ENCODE results near the gene RFX3.

The RFX3 gene

DNA sequence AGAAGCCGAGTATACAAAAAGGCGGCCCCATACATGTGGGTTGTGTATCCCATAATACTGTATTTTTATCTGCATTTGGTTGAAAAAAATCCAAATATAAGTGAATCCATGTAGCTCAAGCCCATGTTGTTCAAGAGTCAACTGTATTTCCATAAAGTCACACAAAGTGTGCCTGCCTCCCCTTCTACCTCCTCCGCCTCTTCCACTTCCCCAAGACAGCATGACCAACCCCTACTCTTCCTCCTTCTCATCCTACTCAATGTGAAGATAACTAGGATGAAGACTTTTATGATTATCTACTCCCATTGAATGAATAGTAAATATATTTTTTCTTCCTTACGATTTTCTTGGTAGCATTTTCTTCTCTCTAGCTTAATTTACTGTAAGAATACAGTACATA is 92.7 kb downstream of the RFX3 start:
- DNase-seq (ENCODE audit: low spot score) = no peak

DNA sequence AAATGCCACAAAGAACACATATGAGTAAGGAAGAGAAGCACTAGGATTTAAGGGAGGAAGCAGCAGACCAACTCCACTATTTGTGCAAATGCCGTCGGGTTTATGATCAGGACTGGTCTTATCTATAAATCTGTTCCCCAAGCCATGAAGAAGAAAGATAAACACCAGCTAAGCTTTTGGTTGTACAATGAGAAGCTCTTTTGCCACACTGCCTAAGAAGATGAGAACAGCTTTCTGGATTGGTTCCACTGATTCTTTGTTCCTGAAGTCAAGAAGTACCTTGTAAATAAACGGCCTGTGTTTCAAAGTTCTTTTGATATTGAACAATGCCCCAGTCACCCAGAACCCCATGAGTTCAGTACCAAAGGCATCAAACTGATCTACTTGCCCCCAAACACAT is 93.9 kb downstream of the RFX3 start:
- DNase-seq (ENCODE audit: low spot score) = no peak

DNA sequence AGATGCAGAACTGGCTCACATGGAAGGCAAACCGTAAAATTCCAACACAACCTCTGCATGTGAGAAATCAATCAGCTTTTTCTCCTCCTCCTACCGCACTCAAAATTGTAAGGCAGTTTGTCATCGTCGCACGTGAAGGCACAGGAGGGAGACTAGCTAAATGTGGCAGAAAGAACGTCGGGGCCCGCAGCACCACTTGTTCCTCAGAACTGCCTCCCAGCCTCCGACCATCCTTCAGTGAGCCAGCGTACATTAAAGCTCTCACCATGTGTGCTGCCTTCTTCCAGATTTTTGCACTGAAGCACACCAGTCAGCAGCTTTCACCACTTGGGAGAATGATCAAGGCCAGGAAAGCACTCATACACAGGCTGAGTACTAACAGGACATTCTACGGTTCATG is 105.9 kb downstream of the RFX3 start:
- no peak for DNase-seq (ENCODE audit: low spot score)

DNA sequence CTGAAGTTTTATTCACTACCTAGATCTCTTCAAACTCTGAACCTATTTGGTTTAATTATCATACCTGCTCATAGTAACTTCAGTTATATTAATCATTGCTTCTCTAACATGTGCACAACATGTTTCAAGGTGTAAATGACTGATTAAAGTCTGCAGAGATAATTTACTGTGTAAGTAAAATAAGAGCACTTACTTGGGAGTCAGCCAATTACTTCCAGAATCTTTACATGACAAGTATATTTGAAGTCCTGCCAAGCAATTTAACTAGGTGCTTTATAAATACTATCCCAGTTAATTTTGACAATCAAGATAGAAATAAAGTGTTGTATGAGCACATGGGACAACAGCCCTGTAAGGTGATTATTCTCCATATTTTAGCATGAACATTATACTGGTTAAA is 109.9 kb downstream of the RFX3 start:
- no peak for DNase-seq (ENCODE audit: low spot score)

DNA sequence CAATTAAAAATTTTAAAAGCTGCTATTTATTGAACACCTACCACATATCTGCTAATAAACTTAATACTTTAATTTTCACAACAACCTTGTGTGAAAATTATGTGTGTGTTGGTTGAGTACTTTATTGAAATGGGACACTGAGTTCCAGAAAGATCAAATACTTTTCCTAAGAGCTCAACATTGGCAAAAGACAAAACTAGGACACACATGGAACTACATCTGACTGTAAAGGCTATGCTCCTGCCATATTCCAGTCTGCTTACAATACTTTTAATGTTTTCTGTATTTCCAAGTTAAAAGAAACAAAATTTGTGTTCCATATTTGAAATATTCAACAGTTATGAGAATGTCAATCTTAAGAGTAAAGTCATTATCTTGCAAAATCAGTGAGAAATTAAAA is 111.8 kb downstream of the RFX3 start:
- no peak for DNase-seq (ENCODE audit: low spot score)

DNA sequence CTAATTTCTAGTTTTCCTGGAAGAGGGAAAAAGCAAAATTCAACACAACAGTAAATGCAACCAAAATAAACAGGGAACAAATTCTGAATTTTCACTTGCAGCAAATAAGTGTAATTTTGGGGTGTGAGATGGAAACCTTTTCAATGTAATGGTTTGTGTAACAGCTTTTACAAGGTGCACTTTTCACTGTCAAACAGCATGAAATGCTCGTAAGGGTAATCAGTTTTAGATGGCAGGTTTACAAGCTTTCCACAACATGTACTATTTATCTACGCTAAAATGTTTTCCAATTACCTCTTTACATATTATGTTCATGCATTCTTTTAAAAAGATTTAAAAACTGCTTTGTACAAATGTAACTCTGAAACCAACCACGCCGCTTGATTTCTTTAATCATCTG is 115.3 kb downstream of the RFX3 start:
- no peak for DNase-seq (ENCODE audit: low spot score)

DNA sequence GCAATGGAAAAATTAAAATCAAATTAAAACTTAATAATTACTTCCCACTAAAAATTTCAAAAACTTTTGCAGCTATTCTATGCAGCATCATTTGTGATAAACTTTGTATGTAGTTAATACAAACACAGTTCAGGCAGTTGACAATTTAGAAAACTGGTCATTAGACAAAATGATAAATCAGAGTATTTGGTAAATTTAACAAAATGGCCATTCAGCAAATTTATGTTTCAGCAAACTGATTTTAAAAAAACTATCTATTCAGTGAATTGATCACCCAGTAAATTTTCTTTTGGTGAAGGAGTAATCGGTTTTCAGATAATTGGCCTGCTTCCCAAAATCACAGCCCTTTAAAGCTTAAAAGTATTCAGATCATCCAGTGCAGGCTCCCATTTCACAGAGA is 116.3 kb downstream of the RFX3 start:
- no peak for DNase-seq (ENCODE audit: low spot score)

DNA sequence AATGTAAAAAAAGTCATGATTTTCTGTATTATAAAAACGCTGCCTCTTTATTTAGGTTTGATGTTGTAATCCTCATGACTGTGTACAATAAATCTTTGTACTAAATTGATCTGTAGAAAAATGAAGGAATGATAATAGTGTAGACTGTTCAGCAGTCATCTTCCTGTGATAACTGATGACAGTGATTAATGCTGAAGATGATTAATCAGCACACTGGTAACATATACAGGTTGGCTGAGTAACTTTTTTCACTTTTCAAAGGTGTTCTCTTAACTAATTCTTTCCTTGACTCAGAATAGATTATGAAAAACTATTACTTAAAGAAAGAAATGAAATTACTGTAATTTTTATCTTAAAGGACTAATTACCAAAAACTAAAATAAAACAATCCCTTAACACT is 122.5 kb downstream of the RFX3 start:
- no peak for DNase-seq (ENCODE audit: low spot score)

DNA sequence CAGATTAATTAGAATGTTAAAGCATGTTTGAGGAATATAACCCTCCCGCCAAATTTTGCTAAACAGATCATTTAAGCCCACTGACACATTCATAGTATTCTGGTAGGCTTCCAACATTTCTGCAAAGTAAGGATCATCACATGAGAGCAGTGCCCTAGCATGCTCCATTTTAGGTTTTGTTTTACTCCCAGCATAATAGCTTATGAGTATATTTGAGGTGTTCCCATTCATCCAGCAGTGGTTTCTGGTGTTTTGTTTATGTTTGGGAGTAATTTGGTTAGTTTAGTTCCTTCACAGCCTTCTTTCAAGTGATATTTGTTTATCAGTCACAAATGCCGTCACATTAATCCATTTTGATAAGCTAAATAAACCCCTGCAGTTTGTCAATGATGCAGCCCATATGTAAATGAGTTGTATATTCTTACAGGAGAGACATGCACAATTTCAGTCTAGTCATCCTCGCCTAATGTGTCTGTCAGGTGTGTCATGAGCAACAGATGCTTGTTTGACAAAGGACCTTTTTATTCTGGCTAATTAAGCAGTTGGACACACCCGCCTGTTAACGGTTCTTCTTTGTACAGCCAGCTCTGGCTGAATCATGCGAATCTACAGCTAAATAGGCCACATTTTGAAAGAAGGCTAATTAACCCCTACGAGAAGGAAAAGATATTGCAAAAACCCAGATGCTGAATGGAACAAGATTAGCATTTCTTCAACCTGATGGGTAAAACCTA is 124.4 kb downstream of the RFX3 start:
- no peak for DNase-seq (ENCODE audit: low spot score)

DNA sequence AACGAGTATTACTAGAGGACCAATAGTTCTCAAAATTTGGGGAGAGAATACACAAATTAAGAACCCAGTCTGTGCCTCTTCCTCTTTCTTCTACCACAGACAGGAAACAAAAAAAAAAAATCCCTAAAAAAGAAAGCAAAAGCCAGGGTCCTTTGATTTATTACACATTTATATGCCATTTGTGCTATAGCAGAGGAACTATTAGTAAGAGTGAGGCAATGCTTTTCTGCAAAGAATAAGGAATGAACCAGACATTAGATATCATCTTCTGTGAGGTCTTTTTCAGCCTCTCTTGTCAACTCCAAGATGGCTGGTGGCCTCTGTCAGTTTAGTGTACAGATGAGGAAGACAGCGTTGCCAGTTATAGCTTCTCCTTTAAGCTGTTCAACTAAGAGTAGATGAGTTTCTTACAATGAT is 127.6 kb downstream of the RFX3 start:
- no peak for DNase-seq (ENCODE audit: low spot score)

DNA sequence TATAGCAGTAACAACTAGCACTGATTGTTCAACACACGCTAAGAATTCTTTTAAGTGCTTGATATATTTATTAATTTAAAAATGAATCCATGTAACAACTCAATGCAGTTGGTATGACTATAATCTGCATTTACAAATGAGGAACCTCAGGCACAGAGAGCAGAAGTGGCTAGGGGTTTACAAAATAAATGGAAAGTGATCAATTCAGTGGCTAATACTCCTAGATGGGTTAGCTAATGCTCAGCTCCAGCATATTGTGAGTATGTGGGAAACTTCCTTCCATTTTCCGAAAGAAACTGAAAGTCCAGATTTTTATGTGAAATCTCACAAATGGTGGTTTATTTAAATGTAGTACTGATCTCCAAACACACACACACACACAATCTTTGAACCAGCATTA is 128.0 kb downstream of the RFX3 start:
- DNase-seq (ENCODE audit: low spot score) = no peak

DNA sequence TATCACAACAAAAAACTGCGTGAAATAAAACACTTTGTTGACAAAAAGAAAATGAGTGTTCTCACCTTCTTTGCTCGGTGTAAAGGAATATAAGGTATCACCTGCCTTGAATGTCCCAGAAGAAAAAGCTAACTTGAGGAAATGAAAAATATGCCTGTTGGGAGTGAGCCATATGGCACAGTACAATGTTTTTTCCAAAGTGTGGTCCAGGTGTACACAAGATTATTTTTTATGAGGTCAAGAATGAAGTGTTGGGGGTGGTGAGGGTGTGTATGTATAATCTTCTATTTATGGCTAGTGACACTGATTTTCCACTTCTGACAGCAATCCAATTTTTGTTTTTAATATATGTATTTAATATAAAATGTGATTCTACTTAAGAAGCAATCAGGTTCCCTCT is 134.4 kb downstream of the RFX3 start:
- DNase-seq (ENCODE audit: low spot score) = no peak

DNA sequence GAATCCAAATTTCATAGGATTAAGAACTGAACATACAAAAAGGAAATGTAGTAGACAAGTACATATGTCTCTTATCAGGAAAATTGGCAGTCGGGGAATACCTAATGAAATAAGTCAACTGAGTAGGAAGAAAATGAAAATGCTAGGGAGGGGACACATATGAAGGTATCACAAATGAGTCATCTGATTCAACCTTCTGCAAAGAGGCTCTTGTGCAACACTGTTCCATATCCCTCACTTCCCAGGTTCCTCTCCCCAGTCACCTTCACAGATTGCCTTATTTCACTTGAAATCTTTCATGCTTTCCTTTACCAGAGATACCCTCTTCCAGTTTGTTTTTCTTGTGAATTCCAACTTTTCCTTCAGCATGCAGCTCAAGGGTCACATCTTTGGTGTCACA is 139.0 kb downstream of the RFX3 start:
- DNase-seq (ENCODE audit: low spot score) = no peak

DNA sequence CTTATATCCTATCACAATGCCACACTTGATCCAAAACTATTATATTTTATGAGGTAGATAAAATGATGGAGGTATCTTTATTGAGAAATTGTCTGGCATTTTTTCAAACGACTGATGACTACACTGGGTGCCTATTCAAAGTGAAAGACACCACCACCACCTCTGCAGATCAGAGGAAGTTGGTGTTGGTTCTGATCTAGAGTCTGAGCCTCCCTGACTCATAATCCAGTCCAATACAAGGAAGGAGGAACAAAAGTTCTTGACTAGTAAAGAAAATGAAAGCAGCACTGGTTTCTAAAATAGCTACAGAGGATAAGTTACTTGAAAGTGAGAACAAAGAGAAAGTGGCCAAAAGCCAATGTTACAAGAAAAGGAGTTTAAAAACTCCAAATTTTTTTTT is 139.9 kb downstream of the RFX3 start:
- DNase-seq (ENCODE audit: low spot score) = no peak

DNA sequence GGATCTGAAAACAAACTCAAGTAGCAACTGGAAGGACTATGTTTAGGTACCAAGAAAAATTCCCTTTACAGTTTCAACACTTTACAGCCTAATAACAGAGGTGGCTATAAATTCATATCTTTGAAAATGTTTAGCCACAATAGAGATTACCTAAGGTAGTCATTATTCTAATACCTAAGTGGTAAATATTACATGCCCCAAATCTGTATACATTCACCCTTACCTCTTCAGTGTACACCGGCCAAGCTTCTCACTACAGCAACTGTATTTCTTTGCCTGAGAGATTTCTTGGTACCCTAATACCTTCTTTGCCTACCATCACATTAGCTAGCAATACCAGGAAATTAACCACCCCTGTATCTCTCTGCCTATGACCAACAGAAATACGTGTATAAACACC is 154.0 kb downstream of the RFX3 start:
- no peak for DNase-seq (ENCODE audit: low spot score)

DNA sequence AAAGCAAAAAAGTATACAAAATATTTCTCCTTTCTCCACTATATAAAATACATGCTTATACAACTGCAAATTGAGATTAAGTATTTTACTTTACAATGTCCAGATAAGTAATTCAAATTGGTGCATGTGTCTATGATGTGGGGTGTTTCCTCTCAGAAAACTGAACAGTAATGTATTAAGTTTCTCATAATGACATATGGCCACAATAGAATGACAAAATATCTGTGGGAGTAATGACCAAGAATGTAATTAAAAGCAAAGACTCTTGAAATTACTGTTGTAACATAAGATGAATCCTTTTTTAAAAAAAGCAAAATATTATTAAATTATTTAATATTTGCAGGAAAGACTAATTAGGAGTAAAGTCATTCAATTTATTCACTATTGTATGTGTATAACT is 155.1 kb downstream of the RFX3 start:
- DNase-seq (ENCODE audit: low spot score) = no peak

DNA sequence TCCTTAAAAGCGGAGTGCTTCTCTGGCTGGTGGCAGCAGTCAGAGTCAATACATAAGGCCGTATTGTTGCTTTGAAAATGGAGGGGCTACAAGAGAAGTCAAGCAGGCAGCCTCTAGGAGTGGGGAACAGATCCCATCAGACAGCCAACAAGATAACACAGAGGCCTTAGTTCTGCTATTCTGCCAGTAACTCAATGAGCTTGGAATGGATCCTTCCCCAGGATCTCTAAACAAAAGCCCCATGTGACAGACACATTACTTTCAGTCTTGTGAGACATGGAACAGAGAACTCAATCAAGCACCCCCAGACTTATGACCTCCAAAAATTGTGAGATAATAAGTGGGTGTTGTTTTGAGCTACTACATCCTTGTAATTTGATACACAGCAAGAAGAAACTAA is 158.6 kb downstream of the RFX3 start:
- DNase-seq (ENCODE audit: low spot score) = no peak

DNA sequence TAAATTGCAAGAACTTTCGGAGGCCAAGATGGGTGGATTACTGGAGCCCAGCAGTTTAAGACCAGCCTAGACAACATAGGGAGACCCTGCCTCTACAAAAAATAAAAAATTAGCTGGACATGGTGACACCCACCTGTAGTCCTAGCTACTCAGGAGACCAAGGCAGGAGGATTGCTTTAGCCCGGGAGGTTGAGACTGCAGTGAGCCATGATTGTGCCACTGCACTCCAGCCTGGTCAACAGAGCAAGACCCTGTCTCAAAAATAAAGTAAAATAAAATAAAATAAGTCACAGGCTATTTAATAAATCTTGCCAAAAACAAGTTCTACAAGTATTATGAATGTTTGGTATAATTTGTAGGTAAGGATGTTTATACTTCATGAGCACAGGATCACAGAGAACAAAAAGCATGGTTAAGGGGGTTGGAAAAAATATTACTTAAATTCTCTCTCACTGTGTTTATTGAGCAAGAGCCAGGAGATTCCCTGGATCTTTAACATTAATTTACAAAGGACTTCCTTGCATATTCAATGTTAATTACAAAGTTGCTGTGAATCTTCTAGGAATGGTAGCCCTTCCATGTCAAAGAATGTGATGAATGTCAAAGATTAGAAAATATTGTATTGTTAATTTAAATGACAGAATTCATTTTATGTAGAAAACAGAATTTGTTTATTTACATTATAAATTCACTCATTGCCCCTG is 164.0 kb downstream of the RFX3 start:
- DNase-seq (ENCODE audit: low spot score) = no peak

DNA sequence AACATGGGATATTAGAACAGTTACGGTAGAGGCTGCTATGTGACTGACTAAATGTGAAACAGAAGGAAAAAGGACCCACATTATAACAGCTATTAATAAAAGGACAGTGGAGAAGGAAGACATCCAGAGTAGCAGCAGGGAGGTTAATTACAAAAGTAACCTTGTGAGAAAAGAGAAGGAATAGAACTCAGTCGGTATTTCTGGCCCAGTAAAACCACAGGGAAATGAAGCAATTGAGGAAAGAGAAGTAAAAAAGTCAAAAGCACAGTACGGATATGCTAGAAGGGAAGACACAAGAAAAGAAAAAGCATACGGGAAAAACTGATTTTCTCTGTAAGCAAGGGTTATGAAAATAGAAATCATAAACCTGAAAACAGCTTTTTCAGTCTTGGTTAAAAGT is 164.7 kb downstream of the RFX3 start:
- no peak for DNase-seq (ENCODE audit: low spot score)

DNA sequence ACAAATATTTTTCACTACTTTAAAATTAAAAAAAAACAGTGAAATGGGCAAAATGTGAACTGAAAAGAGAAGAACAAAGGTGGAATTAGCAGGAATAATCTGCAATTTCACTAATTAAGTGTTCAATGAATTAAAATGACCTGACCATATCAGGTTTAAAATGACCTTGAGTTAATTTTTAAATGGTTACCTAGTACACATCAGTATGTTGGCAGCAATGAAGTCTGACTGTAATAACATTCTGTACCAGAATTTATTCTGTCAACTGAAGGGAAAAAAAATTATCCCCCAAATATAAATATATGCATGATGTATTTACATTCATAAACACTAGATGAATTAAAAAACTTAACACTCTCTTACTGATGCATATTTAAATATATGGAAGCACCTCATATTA is 165.6 kb downstream of the RFX3 start:
- DNase-seq (ENCODE audit: low spot score) = no peak

DNA sequence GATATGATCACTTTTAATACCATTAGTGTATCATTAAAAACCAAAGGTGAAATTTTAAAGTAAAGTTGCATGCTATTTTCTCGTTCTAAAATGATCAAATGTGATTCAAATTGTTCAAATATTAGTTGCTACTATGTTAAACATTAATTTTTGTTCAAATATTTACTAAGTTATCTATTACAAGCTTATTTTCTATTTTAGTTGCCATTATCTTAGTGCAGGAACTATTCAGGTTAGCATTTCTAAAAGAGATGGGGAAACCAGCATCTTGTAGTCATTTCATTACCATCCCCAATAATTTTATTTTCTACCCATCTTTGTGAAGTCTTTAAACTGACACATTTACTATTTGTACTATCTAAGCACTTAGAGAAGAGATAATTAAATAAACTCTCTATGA is 166.0 kb downstream of the RFX3 start:
- DNase-seq (ENCODE audit: low spot score) = no peak

DNA sequence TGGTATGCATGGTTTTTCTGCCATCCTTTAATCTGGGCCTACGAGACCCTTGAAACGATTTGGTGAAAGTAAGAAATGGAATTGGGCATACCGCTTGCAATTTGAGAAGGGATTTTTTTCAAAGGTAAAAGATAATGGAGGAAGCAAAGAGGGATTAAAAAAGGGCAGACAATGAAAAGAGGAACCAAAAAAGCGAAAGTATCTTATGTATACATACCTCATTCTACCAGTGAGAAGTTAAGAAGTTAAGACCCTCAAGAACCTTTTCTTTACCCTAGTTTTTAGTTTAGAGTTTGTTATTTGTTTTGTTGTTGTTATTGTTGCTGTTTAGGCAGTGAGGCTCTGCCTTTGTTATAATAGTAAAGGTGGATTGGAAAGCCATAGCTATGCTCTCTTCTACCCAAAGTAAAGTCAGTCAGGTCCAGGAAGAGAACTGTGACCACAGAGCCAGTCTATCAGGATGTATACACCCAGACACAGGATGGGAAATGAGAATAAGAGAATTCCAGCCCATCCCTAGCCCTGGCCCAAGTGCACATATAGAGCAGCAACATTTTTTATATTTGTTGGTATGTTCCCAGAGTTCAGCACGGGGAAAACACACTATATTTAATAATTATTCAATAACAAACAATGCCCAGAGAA is 166.6 kb downstream of the RFX3 start:
- no peak for DNase-seq (ENCODE audit: low spot score)

DNA sequence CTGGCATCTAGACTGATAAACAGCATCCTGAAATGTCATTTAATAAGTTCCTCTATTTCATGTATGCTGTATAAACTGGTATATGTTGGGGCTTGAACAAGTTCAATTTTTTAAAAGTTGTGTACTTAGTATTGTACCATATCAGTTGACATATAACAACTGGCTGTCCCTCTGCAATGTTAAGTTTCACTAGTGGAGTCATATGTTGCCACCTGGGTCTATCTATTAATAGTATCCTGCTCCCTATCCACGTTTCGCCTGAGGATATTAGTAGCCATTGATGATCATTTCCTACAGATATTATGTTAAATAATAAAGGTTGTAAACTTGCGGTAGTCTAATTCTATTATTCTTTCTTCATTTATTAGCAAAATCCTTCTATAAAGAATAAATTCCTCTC is 177.6 kb downstream of the RFX3 start:
- no peak for DNase-seq (ENCODE audit: low spot score)

DNA sequence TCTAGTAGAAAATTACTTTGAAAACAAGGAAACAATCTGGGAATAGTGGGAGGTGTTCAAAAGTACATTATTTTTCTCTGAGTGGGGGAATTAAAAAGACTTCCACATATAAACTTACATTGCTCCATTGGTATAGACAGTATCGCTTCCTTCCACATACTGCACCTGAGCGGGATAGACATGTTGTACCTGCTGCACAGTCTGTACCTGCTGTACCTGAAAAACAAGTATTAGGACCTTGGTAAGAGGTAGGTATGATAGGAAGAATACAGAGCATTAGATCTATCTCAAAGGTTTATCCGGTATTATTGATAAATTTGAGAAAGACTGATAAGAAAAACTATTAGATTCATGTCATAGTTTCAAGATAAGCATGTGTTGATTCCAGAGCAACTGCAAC is 179.3 kb downstream of the RFX3 start:
- DNase-seq (ENCODE audit: low spot score) = no peak

Data from RKO (cell line).